ENCODE results near the gene MEX3C.

DNA sequence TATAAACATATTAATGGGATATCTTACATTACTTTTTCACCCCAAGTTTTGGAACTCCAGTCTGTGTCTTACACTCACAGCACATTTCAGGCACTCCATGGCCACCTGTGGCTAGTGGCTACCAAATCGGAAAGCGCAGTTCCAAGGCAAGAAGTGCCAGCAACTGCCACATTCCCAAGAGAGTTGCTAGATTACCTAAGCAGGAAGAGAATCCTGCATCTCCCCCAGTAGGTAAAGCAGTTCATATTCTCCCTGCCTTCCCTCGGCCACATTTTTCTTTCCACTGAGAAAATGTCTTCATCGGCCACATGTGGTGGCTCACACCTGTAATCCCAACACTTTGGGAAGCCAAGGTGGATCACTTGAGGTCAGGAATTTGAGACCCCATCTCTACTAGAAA, 62.8 kb downstream of the MEX3C start:
- TF ChIP-seq, protein P1, sequence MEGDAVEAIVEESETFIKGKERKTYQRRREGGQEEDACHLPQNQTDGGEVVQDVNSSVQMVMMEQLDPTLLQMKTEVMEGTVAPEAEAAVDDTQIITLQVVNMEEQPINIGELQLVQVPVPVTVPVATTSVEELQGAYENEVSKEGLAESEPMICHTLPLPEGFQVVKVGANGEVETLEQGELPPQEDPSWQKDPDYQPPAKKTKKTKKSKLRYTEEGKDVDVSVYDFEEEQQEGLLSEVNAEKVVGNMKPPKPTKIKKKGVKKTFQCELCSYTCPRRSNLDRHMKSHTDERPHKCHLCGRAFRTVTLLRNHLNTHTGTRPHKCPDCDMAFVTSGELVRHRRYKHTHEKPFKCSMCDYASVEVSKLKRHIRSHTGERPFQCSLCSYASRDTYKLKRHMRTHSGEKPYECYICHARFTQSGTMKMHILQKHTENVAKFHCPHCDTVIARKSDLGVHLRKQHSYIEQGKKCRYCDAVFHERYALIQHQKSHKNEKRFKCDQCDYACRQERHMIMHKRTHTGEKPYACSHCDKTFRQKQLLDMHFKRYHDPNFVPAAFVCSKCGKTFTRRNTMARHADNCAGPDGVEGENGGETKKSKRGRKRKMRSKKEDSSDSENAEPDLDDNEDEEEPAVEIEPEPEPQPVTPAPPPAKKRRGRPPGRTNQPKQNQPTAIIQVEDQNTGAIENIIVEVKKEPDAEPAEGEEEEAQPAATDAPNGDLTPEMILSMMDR (IDR thresholded peaks at IDR 0.05; ENCODE audit: insufficient read depth, low read length, poor library complexity, severe bottlenecking) = no peak
- TF ChIP-seq EZH2phosphoT487 (conservative IDR thresholded peaks at IDR 0.05; ENCODE audit: low read length) = no peak

All from SU-DHL-6 (cell line).